ENCODE results near the gene KANSL1.

DNA sequence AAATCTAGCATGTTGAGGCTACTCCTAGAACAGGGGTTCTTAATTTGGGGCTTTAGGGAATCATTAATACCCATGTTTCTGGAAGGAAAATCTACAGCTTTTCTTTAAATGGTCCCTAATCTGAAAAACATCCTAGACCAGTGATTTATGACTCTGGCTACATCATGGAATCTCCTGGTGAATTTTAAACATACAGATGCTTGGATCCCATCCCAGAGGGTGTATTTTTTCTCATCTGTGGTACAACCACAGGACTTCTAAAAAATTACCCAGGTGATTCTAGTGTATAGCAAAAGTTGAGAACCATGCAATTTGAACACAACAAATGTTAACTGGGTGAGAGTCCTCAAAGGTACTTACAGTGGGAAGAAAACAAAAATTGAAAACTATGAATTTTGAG lies 41.5 kb downstream of the KANSL1 start:
- TF ChIP-seq ZNF70 (CRISPR knock-in tag; IDR thresholded peaks at IDR 0.05) = no peak
- TF ChIP-seq, protein P1, sequence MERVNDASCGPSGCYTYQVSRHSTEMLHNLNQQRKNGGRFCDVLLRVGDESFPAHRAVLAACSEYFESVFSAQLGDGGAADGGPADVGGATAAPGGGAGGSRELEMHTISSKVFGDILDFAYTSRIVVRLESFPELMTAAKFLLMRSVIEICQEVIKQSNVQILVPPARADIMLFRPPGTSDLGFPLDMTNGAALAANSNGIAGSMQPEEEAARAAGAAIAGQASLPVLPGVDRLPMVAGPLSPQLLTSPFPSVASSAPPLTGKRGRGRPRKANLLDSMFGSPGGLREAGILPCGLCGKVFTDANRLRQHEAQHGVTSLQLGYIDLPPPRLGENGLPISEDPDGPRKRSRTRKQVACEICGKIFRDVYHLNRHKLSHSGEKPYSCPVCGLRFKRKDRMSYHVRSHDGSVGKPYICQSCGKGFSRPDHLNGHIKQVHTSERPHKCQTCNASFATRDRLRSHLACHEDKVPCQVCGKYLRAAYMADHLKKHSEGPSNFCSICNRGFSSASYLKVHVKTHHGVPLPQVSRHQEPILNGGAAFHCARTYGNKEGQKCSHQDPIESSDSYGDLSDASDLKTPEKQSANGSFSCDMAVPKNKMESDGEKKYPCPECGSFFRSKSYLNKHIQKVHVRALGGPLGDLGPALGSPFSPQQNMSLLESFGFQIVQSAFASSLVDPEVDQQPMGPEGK (CRISPR knock-in tag; IDR thresholded peaks at IDR 0.05; ENCODE audit: borderline replicate concordance) = no peak
- no peak for TF ChIP-seq TCF4 (CRISPR knock-in tag; IDR thresholded peaks at IDR 0.05; ENCODE audit: borderline replicate concordance)
